Occipital lobe (tissue), 2 donors: ENCODE results near the gene CTXN3. TPM values are rescaled to one million over a fixed set of nuclear protein-coding genes. Genes with fewer than 3 reads are reported as not detected.

ENCODE experiments used
- DNase-seq: peaks from one replicate; lab custom pipeline; 2025; lab: John Stamatoyannopoulos, UW
- total RNA-seq: library from RNA; depleted of rRNA; stranded (reverse); fragments of >200 nt; gene quantifications from one replicate; pipeline ENCODE4 v1.2.3, GENCODE V29; 2014

CTXN3 gene
- total RNA-seq, 1 donor from 2014 or later: 1.1 TPM

DNA sequence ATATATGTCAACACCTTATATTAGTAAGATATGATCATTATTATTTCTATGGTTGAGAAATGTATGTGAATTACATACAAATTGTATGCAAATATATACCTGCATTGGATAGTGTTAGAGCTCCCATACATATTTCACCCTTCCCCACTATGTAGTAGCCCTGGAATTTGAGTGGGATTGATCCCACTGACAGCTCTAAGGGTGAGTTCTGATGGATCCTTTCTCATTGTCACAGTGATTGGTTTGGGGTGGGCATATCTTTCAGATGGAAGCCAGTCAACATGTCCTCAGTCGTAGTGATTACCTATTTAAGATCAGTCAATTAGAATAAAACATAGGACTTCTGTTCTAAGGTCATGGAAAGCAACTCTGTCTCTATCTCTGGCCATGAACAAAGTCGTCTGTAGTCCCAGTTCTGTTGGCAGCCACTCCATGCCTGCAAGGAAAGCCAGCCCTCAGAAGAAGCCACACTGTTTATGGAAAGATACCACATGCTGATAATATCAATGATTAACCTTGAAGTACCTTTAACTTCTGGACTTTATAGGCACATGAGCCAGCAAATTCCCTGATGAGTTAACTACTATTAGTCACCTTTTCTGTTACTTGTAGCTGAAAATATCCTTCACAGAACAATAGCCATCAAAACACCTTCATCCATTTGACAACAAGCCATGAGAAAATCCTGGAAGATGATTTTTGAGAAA is 49.2 kb downstream of the CTXN3 start:
- no peak for DNase-seq

GRCh38 chr5:127699416-127699815 is 50.5 kb downstream of the CTXN3 start:
- no peak for DNase-seq

- DNase-seq: no peak
These were observed 51.4 kb downstream of the CTXN3 start for GRCh38 chr5:127700237-127700766.

- DNase-seq: no peak
These were observed 53.6 kb downstream of the CTXN3 start for GRCh38 chr5:127702434-127702833.

GRCh38 chr5:127702926-127703561 is 54.2 kb downstream of the CTXN3 start, which contains the start of gene CCDC192:
Gene CCDC192 (plus strand): TSS chr5:127703391. CDS start chr5:127703446, 55 bp downstream.
- DNase-seq: no peak

- no peak for DNase-seq
These were observed 56.4 kb downstream of the CTXN3 start for GRCh38 chr5:127705120-127705892.

GRCh38 chr5:127706691-127707090 is 57.8 kb downstream of the CTXN3 start:
- no peak for DNase-seq

- no peak for DNase-seq
These were observed 58.3 kb downstream of the CTXN3 start for GRCh38 chr5:127707209-127707608.

Other genes with a start within 250 kb of the CTXN3 start
- gene PRRC1, start 131.4 kb upstream of the CTXN3 start, total RNA-seq: 57.2 TPM
- gene CCDC192, start 54.3 kb downstream of the CTXN3 start, total RNA-seq: not detected